ENCODE measurements around the gene VEGFB. TPM values are rescaled to one million over a fixed set of nuclear protein-coding genes. Genes with fewer than 3 reads are reported as not detected.

Gene VEGFB
- total RNA-seq: 172 TPM
- long read RNA-seq, transcript VEGFB-201 (7 exons, 1,380 nt): major isoform, 125 of 213 reads
- long read RNA-seq, transcript VEGFB-202 (7 exons, 979 nt): minor isoform, 54 of 213 reads
- long read RNA-seq, partial matches to known transcripts: 14 of 213 reads
- long read RNA-seq, other reads (novel, unspliced or antisense): 20 of 213 reads

GRCh38 chr11:64233913-64234586, at the start of gene VEGFB:
VEGFB (plus strand) TSS chr11:64234584; CDS start chr11:64234834, 250 bp downstream.
- TF ChIP-seq CTCF (IDR thresholded peaks at IDR 0.05): no peak
- Histone ChIP-seq H3K4me1 (peaks cover 50% of the 10 kb centered on the region), H3K4me3 (peak within 1 kb of the TSS; percentile 76), H3K27me3 (no peaks in the 10 kb centered on the region), H3K36me3 (peaks cover 14% of the 10 kb centered on the region), H3K27ac (peak within 1 kb of the TSS; percentile 74), H3K9me3 (no peaks in the 10 kb centered on the region)
- intact Hi-C loops (cut with DNase I): no loop called here
- ATAC-seq (peak; percentile 74), DNase-seq (peak; percentile 90)

GRCh38 chr11:64185175-64185692, 49.1 kb upstream of the VEGFB start:
- peak; percentile 40 for TF ChIP-seq CTCF (IDR thresholded peaks at IDR 0.05)
- H3K4me1 ChIP-seq: peaks cover 42% of the 10 kb centered on the region
- ATAC-seq: peak; percentile 66

GRCh38 chr11:64185693-64186491, 48.5 kb upstream of the VEGFB start, which contains the start of gene STIP1:
STIP1 (plus strand) TSS chr11:64186171; CDS start chr11:64186262, 91 bp downstream.
- H3K36me3 ChIP-seq: peaks cover 11% of the 10 kb centered on the region
- ATAC-seq: peak; percentile 93
- peaks cover 41% of the 10 kb centered on the region for H3K4me1 ChIP-seq
- no peaks in the 10 kb centered on the region for H3K27me3 ChIP-seq
- peak within 1 kb of the TSS; percentile 90 for H3K4me3 ChIP-seq
- peak; percentile 99 for DNase-seq
- intact Hi-C loops (cut with DNase I): no loop called here
- no peaks in the 10 kb centered on the region for H3K9me3 ChIP-seq
- H3K27ac ChIP-seq: peak within 1 kb of the TSS; percentile 96
- TF ChIP-seq CTCF (IDR thresholded peaks at IDR 0.05): peak; percentile 42

More at GRCh38 chr11:64185175-64185692, 49.1 kb upstream of the VEGFB start:
- peak overlapping the region; percentile 90 for H3K4me3 ChIP-seq
- no peaks in the 10 kb centered on the region for H3K27me3 ChIP-seq
- peak; percentile 95 for DNase-seq
- intact Hi-C loops (cut with DNase I): no loop called here
- H3K27ac ChIP-seq: peak overlapping the region; percentile 96
- H3K9me3 ChIP-seq: no peaks in the 10 kb centered on the region
- peaks cover 6% of the 10 kb centered on the region for H3K36me3 ChIP-seq

GRCh38 chr11:64186492-64187165, 47.8 kb upstream of the VEGFB start:
- Histone ChIP-seq H3K36me3 (peaks cover 11% of the 10 kb centered on the region), H3K9me3 (no peaks in the 10 kb centered on the region), H3K27me3 (no peaks in the 10 kb centered on the region), H3K4me3 (no peak overlapping the region), H3K4me1 (peaks cover 34% of the 10 kb centered on the region), H3K27ac (no peak overlapping the region)
- no peak for ATAC-seq
- intact Hi-C loops (cut with DNase I): no loop called here
- no peak for TF ChIP-seq CTCF (IDR thresholded peaks at IDR 0.05)
- no peak for DNase-seq

GRCh38 chr11:64192434-64192833, 42.0 kb upstream of the VEGFB start:
- DNase-seq: no peak
- no peak overlapping the region for H3K4me3 ChIP-seq
- peaks cover 62% of the 10 kb centered on the region for H3K36me3 ChIP-seq
- no peaks in the 10 kb centered on the region for H3K27me3 ChIP-seq
- H3K4me1 ChIP-seq: peaks cover 10% of the 10 kb centered on the region
- H3K9me3 ChIP-seq: no peaks in the 10 kb centered on the region
- intact Hi-C loops (cut with DNase I): no loop called here
- H3K27ac ChIP-seq: no peak overlapping the region
- ATAC-seq: peak; percentile 92
- no peak for TF ChIP-seq CTCF (IDR thresholded peaks at IDR 0.05)
